AG04450 (cell line): ENCODE results near the gene NAPG. TPM values are rescaled to one million over a fixed set of nuclear protein-coding genes. Genes with fewer than 3 reads are reported as not detected.

Source experiments
- CTCF ChIA-PET: fragments of 300-600, 350-600 bp; formaldehyde crosslinking; extraction: SDS; loops from one replicate; lab custom pipeline; 2022; ENCODE audit warnings: antibody characterized with exemption, inconsistent platforms; lab: Charles Lee
- POLR2A ChIA-PET: fragments of 350-600 bp; formaldehyde crosslinking; extraction: SDS; loops from one replicate; lab custom pipeline; 2021; ENCODE audit warnings: antibody characterized with exemption, inconsistent platforms; lab: Yijun Ruan, JAX
- DNase-seq: peaks from one replicate; pipeline ENCODE4 v3.0.0-alpha.2; 2011; ENCODE audit warnings: low read depth, low spot score
- H3K27ac ChIP-seq: one replicate; pipeline ENCODE4 v1.5.1; 2012; ENCODE audit warnings: low read depth, low read length, control low read depth
- H3K27me3 ChIP-seq: one replicate; pipeline ENCODE4 v1.6.0; 2012; ENCODE audit warnings: low read length; ENCODE audit not compliant: control insufficient read depth, insufficient read depth
- H3K4me3 ChIP-seq: 2 replicates; pipeline ENCODE4 v1.5.1; 2011; ENCODE audit warnings: mild to moderate bottlenecking, low read depth, low read length, control low read depth
- H3K9me3 ChIP-seq: 2 replicates; pipeline ENCODE4 v1.5.1; 2012; ENCODE audit warnings: low read length; ENCODE audit not compliant: control insufficient read depth, insufficient read depth
- polyA plus RNA-seq: library from polyadenylated mRNA; depleted of rRNA; stranded (reverse); fragments of >200 nt; gene quantifications from 2 replicates; pipeline ENCODE4 v1.2.3, GENCODE V29; 2011
- TF ChIP-seq, protein P1 (sequence below): IDR thresholded peaks from 2 replicates; pipeline ENCODE4 v1.5.1; 2011; ENCODE audit warnings: low read depth, low read length, control low read depth, inconsistent platforms

The NAPG gene
- polyA plus RNA-seq, 1 experiment, result 19.8 TPM

DNA sequence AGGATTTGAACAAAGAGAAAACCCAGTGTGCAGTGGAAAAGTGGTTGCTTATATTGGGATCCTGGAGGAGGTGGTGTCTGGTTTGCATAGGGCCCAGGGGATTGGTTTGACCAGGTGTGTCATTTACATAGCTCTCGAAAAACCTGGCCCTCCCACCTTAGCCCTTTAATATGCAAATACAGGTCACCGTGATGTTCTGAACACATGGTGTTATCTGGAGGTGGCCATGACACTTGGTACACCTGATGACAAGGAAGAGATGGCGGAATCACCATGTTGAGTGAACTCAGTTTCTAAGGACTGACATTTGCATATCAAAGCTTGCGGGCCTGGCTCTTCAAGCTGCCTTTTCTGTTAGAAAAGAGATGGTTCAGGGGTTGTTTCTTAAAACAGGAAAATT lies 2.3 kb upstream of the NAPG start:
- TF ChIP-seq, protein P1, sequence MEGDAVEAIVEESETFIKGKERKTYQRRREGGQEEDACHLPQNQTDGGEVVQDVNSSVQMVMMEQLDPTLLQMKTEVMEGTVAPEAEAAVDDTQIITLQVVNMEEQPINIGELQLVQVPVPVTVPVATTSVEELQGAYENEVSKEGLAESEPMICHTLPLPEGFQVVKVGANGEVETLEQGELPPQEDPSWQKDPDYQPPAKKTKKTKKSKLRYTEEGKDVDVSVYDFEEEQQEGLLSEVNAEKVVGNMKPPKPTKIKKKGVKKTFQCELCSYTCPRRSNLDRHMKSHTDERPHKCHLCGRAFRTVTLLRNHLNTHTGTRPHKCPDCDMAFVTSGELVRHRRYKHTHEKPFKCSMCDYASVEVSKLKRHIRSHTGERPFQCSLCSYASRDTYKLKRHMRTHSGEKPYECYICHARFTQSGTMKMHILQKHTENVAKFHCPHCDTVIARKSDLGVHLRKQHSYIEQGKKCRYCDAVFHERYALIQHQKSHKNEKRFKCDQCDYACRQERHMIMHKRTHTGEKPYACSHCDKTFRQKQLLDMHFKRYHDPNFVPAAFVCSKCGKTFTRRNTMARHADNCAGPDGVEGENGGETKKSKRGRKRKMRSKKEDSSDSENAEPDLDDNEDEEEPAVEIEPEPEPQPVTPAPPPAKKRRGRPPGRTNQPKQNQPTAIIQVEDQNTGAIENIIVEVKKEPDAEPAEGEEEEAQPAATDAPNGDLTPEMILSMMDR, result no peak
- POLR2A ChIA-PET, result no interaction called here
- no peak for DNase-seq
- Histone ChIP-seq H3K9me3 (no peaks in the 10 kb centered on the region), H3K27me3 (peaks cover 10% of the 10 kb centered on the region), H3K4me3 (no peak overlapping the region), H3K27ac (no peak overlapping the region)
- CTCF ChIA-PET, result interaction anchor here (0.6 to 2.7 kb wide), 2 partner anchors 552 to 596 kb away, joined by 5 to 32 read pairs; no protein-coding TSS in a partner anchor

DNA sequence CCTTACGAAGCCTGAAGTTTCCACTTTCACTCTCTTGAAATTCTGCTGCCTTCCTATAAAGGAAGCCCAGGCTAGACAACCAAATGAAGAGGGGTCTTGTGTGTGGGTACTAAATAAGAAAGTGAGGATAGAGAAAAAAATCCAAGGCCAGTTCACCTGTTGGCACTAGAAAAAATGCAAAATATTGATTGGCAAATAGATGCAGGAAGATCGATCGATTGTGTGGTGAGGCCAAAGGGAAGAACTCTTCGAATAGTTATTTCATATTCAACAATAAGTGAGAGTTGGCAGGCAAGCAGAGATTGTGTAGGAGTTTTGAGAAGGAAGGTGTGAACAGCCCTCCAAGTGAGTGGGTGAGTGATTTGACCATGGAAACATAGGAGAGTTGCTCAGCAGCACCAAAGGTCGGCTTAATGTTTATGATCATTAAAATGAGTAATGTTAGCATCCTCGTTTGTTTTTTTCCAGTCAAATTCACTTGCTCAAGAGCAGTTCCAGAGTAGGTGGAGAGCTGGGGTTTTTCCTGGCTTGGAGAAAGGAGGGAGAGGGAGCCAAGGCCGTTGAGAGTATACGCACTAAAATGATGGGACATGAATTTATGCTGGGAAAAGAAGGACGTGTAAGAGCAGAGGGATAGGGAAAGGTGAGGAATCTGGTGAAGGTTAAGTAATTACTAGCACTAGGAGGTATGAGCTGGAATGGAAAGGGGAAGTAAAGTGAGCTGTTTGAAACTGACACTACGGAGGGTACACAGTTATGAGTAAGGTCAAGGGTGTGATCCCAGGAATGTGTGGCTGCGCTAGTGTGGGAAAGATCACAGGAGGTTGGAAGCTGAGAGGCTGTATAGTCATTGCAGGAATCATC lies 1.1 kb upstream of the NAPG start:
- Histone ChIP-seq H3K4me3 (no peak overlapping the region), H3K27ac (no peak overlapping the region), H3K27me3 (peaks cover 10% of the 10 kb centered on the region), H3K9me3 (no peaks in the 10 kb centered on the region)
- TF ChIP-seq, protein P1, result no peak
- no peak for DNase-seq
- ChIA-PET POLR2A (no interaction called here), CTCF (interaction anchor here (1.9 kb wide), 1 partner anchor 553 kb away, joined by 8 read pairs; no protein-coding TSS in a partner anchor)

DNA sequence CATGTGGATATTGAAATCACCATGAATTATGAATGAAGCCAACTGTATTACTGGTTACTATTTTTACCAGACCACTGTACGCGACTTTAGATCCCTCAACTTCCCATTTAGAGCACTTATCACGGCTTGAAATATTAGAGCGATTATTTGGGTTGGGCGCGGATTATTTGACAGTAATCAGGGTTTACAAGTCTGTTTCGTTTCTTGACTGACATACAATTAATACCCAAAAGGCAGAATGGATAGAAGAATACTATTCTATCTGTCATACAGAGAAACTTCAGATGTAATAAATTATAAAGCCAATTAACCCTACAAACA lies 496 bp upstream of the NAPG start:
- TF ChIP-seq, protein P1, result no peak
- DNase-seq, result no peak
- Histone ChIP-seq H3K27ac (no peak overlapping the region), H3K9me3 (no peaks in the 10 kb centered on the region), H3K27me3 (peaks cover 10% of the 10 kb centered on the region), H3K4me3 (peak overlapping the region; percentile 66)
- CTCF ChIA-PET, result interaction anchor here (1.3 to 1.9 kb wide), 2 partner anchors 9 to 554 kb away, joined by 3 to 8 read pairs; no protein-coding TSS in a partner anchor
- POLR2A ChIA-PET, result interaction anchor here (0.6 to 0.8 kb wide), 2 partner anchors 156 to 385 kb away, joined by 3 read pairs; no protein-coding TSS in a partner anchor

DNA sequence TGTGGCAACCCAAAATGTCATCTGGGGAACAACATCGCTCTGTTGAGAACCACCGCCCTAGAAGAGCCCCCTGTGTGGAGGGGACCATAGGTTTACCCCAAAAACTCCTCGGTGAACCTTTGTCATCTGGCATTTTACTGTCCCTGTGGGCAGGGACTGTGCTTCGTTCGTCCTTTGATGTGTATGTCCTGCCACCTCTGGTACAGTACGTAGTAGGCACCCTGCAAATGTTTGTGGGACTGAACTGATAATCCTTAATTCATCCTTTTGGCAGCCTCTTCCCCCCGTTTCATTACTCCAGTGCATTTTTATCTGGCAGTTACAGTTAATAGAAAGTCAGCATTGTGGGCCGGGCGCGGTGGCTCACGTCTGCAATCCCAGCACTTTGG lies 728 bp downstream of the NAPG start:
- Histone ChIP-seq H3K27me3 (peaks cover 9% of the 10 kb centered on the region), H3K9me3 (no peaks in the 10 kb centered on the region), H3K27ac (no peak overlapping the region), H3K4me3 (peak overlapping the region; percentile 66)
- ChIA-PET CTCF (interaction anchor here (1.3 to 3.0 kb wide), 3 partner anchors 8 to 555 kb away, joined by 3 to 12 read pairs (median 8); no protein-coding TSS in a partner anchor), POLR2A (no interaction called here)
- DNase-seq, result no peak
- TF ChIP-seq, protein P1, result no peak

DNA sequence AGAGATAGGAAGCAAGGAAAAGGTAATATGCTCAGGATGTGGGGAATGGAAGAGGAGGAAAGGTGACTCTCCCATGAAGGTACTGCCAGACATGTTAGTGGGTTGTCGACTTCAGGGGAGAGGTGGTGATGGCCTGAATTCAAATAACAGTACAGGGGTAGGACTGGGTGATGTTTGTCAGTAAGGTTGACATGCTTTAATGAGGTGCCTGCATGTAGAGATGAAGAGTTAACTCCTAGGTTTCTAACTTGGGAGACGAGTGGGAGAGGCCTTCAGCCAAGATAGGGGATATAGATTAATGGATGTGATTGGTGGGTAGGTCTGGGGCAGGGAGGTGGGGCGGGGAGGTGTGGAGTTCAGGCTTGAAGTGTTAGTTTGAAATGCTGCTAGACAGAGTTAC lies 2.6 kb downstream of the NAPG start:
- TF ChIP-seq, protein P1, result no peak
- Histone ChIP-seq H3K27ac (no peak overlapping the region), H3K9me3 (no peaks in the 10 kb centered on the region), H3K27me3 (no peaks in the 10 kb centered on the region), H3K4me3 (no peak overlapping the region)
- no peak for DNase-seq
- ChIA-PET CTCF (interaction anchor here (2.6 to 3.0 kb wide), 2 partner anchors 32 to 557 kb away, joined by 8 to 12 read pairs; no protein-coding TSS in a partner anchor), POLR2A (no interaction called here)
